ENCODE results near the gene HOXD9. TPM values are rescaled to one million over a fixed set of nuclear protein-coding genes. Genes with fewer than 3 reads are reported as not detected.

HOXD9 gene
- total and polyA plus RNA-seq, 2 of the 8 experiments (the other 6 are each of a cell fraction or from before 2014, with no cell fraction given), result not detected

DNA sequence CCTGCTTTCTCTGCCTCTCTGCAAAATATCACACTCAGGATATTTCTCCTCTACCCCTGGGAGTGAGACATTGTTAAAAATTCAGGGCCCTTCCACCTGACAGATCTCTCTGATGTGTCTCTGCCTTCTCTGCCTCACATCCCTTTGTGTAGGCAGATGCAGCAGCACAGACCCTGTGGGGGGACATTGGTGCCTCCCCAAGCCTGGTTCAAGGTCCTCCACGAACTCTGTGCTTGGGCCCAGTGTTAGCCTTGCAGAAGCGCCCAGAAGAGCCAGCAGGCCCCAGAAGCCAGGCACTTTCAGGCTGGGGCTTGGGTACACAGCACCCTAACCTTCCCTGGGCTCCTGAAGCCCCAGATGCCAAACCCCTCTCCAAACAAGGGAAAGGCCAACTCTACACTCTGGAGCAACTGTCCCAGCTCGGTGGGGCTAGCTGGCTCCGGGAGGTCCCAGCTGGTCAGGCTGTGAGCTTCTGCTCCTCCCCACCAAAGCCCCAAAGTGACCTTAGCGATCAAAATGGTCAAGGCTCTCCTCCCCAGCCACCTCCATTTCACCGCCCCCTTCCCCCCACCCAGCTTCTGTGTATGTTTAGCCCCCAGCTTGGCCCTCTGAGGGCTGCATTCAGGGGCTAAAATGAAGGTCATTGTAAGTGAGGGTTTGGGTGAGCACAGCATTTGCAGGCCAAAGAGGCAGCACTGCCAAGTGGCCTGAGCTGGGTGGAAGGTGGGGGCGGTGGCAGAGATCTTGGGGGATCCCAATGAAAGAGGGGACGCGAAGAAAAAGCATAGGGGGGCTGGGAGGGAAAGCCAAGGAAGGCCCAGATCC lies 2.6 kb downstream of the HOXD9 start:
- 24% methylated on average over 9 of the region's 9 CpGs; no CpG with 5 or more reads in 1 of the 2 experiments for WGBS, 2 experiments (ENCODE audit: extremely low coverage in 1 of 2, insufficient coverage in 1 of 2, insufficient read length in 1 of 2, insufficient replicate concordance in 2 of 2, low coverage in 1 of 2, low lambda C conversion rate in 2 of 2, missing lambda C conversion rate in 1 of 2)
- H2BK5ac ChIP-seq (ENCODE audit: low read depth, low read length), result no peak overlapping the region
- FAIRE-seq (no peak), DNase-seq (ENCODE audit: low read depth in 1 of 2, low spot score in 2 of 2) (peak in 1 of 2 experiments; percentile 44)
- ChIA-PET CTCF (ENCODE audit: partially characterized antibody) (interaction anchor here (0.8 to 6.2 kb wide), 12 partner anchors 9 to 1023 kb away, joined by 3 to 72 read pairs (median 12); partner anchors contain the start of gene HOXD10), POLR2A (ENCODE audit: partially characterized antibody) (interaction anchor here (0.8 kb wide), 1 partner anchor 15 kb away, joined by 3 read pairs; no protein-coding TSS in a partner anchor)
- no peak overlapping the region for H2AFZ ChIP-seq (ENCODE audit: low read length)
- H3K27ac ChIP-seq (ENCODE audit: low read depth, low read length), result no peak overlapping the region
- H2BK12ac ChIP-seq (ENCODE audit: low read depth, low read length), result 0 out of 2 replicates have a peak overlapping the region, but pooled peaks have one; percentile 27
- no peak overlapping the region for H3K56ac ChIP-seq (replicated peaks; ENCODE audit: insufficient read length, low read depth, low read length)
- peak; percentile 58 for TF ChIP-seq RNF2 (IDR thresholded peaks at IDR 0.05; ENCODE audit: borderline replicate concordance, low read depth, low read length, missing control alignments, poor library complexity, severe bottlenecking)
- no peak for TF ChIP-seq JUN (IDR thresholded peaks at IDR 0.05; ENCODE audit: low read depth, low read length)
- no peak for TF ChIP-seq POLR2AphosphoS5 (IDR thresholded peaks at IDR 0.05; ENCODE audit: low read depth, low read length)
- TF ChIP-seq CHD1 (IDR thresholded peaks at IDR 0.05; ENCODE audit: low read depth, low read length), result no peak
- no peak for TF ChIP-seq SP2 (IDR thresholded peaks at IDR 0.05; ENCODE audit: low read length)
- H4K91ac ChIP-seq (replicated peaks; ENCODE audit: insufficient read length, low read length), result no peak overlapping the region
- no peak overlapping the region for H2BK20ac ChIP-seq (ENCODE audit: low read length)
- no peaks in the 10 kb centered on the region for H3K79me1 ChIP-seq (ENCODE audit: low read depth, low read length)
- H4K8ac ChIP-seq (ENCODE audit: extremely low read depth, insufficient read depth, low read length), result no peak overlapping the region
- H3K23ac ChIP-seq (ENCODE audit: insufficient read length), result no peak overlapping the region
- no peak overlapping the region for H3K9ac ChIP-seq (replicated peaks in 1 of 4; ENCODE audit: extremely low read depth in 1 of 4, low read depth in 3 of 4, low read length in 3 of 4)
- no peak overlapping the region for H3K4me3 ChIP-seq (ENCODE audit: extremely low read depth in 1 of 4, insufficient read depth in 2 of 4, low read depth in 3 of 4, low read length in 4 of 4)
- no peaks in the 10 kb centered on the region for H3K79me2 ChIP-seq (ENCODE audit: control insufficient read depth in 1 of 2, insufficient read depth in 2 of 2, low read length in 2 of 2)
- H3K27me3 ChIP-seq (replicated peaks in 1 of 4; ENCODE audit: control insufficient read depth in 3 of 4, extremely low read depth in 1 of 4, insufficient read depth in 3 of 4, low read length in 3 of 4), result peaks cover 96 to 100% (median 99%) of the 10 kb centered on the region in 4 experiments
- H3K36me3 ChIP-seq (ENCODE audit: control insufficient read depth in 2 of 4, insufficient read depth in 4 of 4, low read length in 3 of 4), result peaks cover 0 to 25% (median 0%) of the 10 kb centered on the region in 4 experiments; a peak in 1 of 8 replicates
- no peak overlapping the region for H2BK120ac ChIP-seq (replicated peaks; ENCODE audit: low read depth, low read length)
- no peak overlapping the region for H3K4ac ChIP-seq (replicated peaks; ENCODE audit: insufficient read length, low read depth, low read length)
- peaks cover 2% of the 10 kb centered on the region; the same call in 1 of the 2 replicates for H3K23me2 ChIP-seq (ENCODE audit: low read depth, low read length)
- peaks cover 23 to 34% of the 10 kb centered on the region in 2 experiments for H4K20me1 ChIP-seq (replicated peaks in 1 of 2; ENCODE audit: control insufficient read depth in 1 of 2, insufficient read depth in 2 of 2, low read length in 2 of 2)
- H3K4me1 ChIP-seq (replicated peaks in 1 of 4; ENCODE audit: control insufficient read depth in 3 of 4, insufficient read depth in 4 of 4, low read length in 3 of 4), result peaks cover 0 to 18% (median 9%) of the 10 kb centered on the region in 4 experiments; a peak in 6 of 7 replicates
- no peak overlapping the region for H3K4me2 ChIP-seq (ENCODE audit: insufficient read depth in 1 of 2, low read depth in 2 of 2, low read length in 2 of 2)
- no peak overlapping the region for H2BK15ac ChIP-seq (ENCODE audit: low read length)
- no peak overlapping the region for H3K14ac ChIP-seq (ENCODE audit: insufficient read length)
- H4K5ac ChIP-seq (ENCODE audit: insufficient read length, low read depth, low read length), result no peak overlapping the region
- H2AK5ac ChIP-seq (ENCODE audit: low read depth, low read length), result no peak overlapping the region
- no peak overlapping the region for H3K18ac ChIP-seq (ENCODE audit: extremely low read depth, low read length)
- no peaks in the 10 kb centered on the region; a peak in 1 of 4 replicates for H3K9me3 ChIP-seq (ENCODE audit: insufficient read depth in 2 of 2, low read depth in 1 of 2, low read length in 1 of 2)
